ENCODE data around the gene PTPRG.

DNA sequence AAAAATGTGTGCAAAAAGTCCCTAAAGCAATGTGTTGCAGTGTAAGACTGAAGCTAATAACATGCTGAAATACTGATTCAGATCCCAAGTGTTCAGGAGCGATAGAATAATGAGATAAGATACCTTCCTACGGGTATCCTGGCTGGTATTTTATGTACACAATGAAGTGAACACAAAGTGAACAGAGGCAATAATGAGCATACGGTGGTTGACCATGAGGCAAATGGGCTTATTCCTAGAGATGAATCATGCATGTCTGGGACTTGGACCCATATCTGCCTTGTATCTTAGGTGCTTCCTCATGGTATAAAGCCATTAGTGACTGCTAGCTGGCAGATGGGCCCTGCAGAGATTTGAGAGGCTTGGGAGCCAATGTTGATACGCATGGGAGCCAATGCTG, 21.5 kb downstream of the PTPRG start:
- no peak for TF ChIP-seq EZH2 (IDR thresholded peaks at IDR 0.05; ENCODE audit: insufficient read depth, poor library complexity, severe bottlenecking)
- TF ChIP-seq EZH2phosphoT487 (IDR thresholded peaks at IDR 0.05; ENCODE audit: insufficient read depth, low read depth), result no peak

Measured in GM23248 (cell line).